CD4-positive, alpha-beta T cell treated with Interleukin-6 at 100 ng/mL for 8 hours (primary cell): ENCODE data around the gene SLC12A2.

ENCODE experiments used
- DNase-seq: peaks from one replicate; pipeline ENCODE4 v3.0.0-alpha.2; 2020; ENCODE audit warnings: mixed read lengths, low spot score

The SLC12A2 gene

GRCh38 chr5:128097781-128098180 lies 14.2 kb downstream of the SLC12A2 start:
- no peak for DNase-seq

- no peak for DNase-seq
Measured at GRCh38 chr5:128099944-128100343, 16.4 kb downstream of the SLC12A2 start.

DNA sequence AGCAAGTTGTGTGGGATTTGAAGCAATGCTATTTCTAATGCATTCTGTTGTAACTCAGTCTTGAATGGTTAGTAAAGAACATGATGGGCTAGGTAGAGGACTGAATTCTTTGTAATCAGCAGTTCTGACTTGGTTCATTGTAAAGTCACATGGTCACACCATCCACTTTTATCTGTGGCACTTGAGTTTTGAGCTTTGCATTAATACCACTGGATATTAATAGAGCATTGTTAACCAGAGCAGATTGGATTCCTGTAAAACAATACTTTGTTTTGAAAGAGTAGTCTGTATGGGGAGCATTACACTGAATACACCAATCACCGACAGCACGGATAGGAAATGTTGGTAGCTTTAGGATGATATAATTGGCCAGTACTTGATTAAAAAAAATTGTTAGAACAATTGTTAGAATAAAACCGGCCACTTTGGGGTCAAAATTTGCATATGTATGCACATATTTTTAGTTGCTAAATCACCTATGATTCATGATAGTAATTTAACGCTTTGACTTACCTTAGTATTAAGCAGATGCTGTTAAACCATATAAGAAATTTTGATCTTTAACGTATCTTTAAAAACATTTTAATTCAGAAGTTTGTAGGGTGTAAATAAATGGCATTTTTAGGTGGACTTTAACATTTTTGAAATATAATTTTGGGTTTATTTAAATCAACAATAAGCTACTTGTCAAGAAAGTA lies 17.4 kb downstream of the SLC12A2 start:
- DNase-seq = no peak

DNA sequence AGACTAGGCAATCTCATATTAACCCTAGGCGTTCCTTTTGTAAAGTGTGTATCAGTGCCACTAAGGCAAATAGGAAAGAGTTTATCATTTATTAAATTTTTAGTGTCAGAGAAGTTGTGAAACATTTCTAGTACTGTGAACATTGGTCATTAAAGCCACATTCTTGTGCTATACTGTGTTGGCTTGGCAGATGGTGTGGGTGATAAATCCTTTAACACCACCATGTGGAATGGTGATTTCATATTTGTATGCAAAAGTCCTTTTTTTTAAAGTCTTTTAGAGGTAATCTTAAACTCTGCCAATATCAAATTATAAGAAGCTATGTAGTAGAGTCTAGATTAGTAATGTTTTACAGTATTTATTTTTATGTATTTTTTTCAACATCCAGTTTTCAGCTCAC lies 18.1 kb downstream of the SLC12A2 start:
- no peak for DNase-seq

DNA sequence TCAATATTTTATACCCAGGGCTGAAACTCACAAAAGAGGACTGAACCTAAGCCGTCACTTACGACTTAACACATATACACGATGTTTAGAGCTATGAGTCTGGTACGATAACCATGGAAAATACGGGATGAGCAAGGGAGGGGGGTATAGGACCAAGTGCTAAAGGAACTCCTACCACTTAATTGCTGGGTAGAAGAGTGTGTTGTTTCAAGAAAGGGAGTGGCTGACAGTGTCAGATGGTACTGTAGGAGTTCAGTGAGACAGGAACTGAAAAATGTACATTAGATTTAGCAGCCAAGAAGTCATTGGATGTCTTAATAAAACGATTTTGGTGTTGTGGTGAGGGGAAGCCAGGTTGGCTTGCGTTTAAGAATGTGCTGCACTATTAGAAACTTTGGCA lies 21.6 kb downstream of the SLC12A2 start:
- DNase-seq = no peak

DNA sequence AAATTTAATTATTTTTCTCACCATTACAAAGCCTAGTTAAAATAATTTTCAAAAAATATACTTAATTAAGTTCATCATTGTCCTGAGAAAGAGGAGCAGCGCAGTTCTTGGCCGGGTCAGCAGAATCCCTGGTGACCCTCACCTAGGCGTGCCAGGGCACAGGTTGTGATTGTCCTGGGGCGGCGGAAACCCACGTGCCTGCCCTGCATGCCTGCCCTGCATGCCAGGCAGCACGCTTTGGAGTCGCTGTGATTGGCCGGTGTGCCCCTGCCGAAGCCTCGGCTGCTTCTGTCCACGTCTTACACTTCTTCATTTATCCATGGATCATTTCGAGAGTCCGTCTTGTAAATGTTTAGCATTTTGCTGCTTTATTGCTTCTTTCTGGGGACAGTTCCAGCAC lies 25.6 kb downstream of the SLC12A2 start:
- DNase-seq = no peak

DNA sequence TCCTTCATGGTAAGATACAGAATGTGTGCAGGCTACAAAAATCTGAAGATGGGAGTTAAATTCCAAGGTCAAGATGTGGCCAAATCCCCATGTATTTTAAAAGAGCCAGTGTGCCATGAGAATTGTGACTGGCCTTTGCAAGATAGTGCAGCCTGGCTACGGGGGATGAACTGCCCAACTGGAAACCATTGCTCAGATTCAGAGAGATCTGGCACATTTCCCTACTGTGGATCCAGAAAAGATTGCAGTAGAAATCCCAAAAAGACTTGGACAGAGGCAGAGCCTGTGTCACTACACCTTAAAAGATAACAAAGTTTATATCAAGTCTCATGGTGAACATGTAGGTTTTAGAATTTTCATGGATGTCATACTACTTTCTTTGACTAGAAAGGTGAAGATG lies 26.2 kb downstream of the SLC12A2 start:
- no peak for DNase-seq

DNA sequence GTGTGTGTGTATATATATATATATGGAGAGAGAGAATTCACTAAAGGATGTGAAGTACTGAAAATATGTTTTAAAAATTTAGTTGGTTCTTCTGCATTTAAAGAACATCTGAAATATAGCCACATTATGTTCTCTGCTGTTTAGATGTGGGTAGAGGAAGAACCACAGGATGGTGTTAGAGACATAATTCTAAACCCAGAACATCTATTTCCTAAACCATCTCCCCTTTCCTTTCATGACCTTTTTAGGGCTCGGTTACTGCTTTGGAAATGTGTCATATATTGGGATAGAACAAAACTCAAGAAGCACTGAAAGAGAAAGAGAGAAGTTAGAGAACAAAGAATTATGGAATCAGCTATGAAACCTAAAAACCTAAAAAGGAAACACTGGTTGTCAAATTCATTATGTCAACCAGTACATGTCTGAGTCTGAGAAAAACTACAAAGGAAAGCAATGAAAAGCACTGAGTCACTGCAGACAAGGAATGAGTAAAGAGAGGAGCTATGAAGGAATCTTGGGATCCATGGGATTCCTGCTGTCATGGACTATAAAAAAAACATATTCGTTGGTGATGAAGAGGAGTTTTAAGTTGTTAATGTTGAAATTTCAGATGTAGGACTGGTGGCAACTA lies 28.4 kb downstream of the SLC12A2 start:
- no peak for DNase-seq

GRCh38 chr5:128116445-128116844 lies 32.9 kb downstream of the SLC12A2 start:
- no peak for DNase-seq

GRCh38 chr5:128118214-128118613 lies 34.6 kb downstream of the SLC12A2 start:
- DNase-seq = no peak

- DNase-seq = no peak
Measured at GRCh38 chr5:128121651-128122050, 38.1 kb downstream of the SLC12A2 start.

GRCh38 chr5:128123936-128124335 lies 40.4 kb downstream of the SLC12A2 start:
- no peak for DNase-seq

GRCh38 chr5:128126241-128126640 lies 42.7 kb downstream of the SLC12A2 start:
- no peak for DNase-seq

- no peak for DNase-seq
Measured at GRCh38 chr5:128132499-128132898, 48.9 kb downstream of the SLC12A2 start.

DNA sequence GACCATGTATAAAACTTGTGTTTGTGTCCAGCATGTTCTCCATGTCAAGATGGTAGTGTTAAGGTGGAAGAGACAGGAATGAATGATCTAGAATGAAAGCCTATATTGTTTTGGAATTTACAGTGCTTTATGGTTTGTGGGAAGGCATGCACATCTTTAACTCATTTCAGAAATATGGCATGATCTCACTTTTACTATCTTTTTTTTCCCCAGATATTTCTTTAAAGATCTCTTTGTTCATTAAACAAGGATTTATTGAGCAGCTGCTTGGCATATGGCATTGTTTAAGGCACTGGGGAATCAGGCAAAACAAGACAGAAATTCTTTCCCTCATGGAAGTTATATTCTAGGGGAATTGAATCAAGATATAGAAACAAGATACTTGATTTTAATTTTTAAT lies 51.7 kb downstream of the SLC12A2 start:
- DNase-seq = no peak

- DNase-seq = no peak
Measured at GRCh38 chr5:128143911-128144310, 60.3 kb downstream of the SLC12A2 start.

GRCh38 chr5:128144491-128144890 lies 60.9 kb downstream of the SLC12A2 start:
- no peak for DNase-seq

DNA sequence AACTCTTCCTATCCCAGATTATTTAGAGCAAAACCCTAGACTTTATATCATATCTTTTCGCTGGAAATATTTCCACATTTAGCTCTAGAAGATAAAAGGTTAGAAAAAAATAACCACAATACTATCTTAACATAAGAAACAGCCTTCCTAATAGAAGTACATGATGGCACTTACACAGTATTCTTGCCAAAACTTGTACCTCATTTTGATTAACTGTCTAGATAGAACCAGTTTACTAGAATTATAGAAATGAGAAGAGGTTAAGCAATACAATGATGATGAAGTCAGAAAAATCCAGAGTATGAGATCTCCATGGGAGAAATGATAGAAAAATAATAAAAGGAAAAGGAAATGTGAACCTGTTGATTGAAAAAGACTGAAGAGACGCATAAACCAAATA lies 63.1 kb downstream of the SLC12A2 start:
- DNase-seq = no peak

DNA sequence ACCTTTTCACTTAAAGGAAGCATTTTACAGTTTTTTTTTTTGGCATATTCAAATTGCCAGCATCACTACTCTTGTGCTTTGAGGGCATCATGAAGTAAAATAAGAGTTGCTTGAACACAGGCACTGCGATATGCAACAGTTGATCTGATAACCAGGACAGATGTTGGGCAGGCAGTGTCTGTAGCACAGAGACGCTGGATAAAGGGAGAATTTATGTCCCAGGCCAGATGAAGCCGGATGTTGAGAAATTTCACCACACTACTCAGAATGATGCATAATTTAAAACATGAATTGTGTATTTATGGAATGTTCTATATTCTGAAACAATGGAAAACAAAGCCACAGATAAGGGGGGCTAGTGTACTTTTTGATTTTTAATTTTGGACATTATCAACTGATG lies 71.4 kb downstream of the SLC12A2 start:
- no peak for DNase-seq

DNA sequence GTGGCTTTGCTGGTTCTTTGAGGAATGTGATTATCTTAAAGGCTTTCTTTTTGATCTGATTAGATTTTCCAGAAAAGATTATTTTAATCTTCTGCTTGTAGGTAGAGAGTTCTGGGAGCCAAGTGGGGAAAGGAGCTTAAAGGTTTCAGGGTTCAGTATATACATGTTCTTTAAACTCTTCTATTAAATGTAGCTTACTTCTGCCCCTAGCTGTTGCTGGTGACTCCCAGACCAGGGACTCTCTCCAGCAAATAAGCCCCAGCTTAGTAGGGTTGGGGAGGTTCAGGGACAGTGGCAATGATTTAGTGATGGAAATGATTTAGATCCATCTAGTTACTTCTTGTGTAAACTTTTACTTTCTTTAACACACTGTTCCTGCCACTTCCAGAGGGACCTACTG lies 72.2 kb downstream of the SLC12A2 start:
- no peak for DNase-seq

DNA sequence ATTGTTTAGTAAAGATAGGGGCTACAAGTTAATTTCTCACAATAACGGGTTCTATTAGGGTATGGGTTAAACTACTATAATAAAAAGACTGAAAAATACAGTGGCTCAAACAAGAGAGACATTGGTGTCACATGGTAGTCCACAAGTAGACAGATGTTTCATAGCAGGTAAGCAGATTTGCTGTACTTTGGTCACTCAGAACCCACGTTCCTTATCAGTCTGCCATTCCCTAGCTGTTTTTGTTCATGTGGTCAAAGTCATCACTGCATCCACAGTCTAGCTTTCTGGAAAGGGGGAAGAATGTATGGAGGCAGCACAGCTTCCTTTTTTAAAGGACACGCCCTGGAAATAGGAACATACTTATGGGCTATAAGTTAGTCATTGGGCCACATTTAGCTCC lies 73.0 kb downstream of the SLC12A2 start:
- no peak for DNase-seq

DNA sequence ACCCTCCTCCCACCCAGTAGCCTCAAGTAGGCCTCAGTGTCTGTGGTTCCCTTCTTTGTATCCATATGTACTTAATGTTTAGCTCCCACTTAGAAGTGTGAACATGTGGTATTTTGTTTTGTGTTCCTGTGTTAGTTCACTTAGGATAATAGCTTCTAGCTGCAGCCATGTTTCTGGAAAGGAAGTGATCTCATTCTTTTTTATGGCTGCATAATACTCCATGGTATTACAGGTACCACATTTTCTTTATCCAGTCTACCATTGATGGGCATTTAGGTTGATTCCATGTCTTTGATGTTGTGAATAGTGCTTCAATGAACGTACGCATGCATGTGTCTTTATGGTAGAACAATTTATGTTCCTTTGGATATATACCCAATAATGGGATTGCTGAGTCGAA lies 74.8 kb downstream of the SLC12A2 start:
- no peak for DNase-seq

GRCh38 chr5:128163991-128164390 lies 80.4 kb downstream of the SLC12A2 start:
- no peak for DNase-seq

DNA sequence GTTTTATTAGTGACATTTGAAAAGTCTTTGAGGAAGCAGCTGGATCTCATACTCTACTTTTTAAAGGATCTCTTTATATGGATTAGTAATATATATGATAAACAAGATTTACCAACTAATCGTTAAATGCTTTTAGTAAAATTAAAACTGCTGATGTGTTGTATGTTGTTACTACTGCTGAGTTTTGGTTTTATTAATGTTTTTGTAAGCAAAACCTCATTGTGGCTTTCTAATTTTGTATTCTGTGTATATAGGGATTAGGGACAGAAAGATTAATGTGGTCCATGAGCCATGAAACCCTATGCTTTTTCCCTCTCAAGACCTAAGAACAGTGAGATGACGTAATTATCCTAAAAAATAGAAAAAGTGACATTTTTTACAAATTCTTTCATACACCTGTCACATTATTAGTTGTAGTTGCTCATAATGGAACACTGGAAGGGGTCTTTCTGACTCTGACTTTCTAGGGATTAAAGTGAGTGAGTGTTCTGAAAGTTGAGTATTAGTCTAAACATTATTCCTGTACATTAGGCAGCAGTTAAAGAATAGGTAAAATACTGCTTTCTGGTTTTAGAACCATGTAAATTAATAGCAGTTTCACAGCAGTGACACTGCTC lies 85.9 kb downstream of the SLC12A2 start:
- no peak for DNase-seq
